ENCODE data around the gene PALMD. TPM values are rescaled to one million over a fixed set of nuclear protein-coding genes. Genes with fewer than 3 reads are reported as not detected.

Gene PALMD
- total RNA-seq, 1 donor from 2014 or later = 119 TPM

GRCh38 chr1:99727575-99728185 lies 81.8 kb downstream of the PALMD start:
- DNase-seq (ENCODE audit: low spot score) (no peak), ATAC-seq (peak; percentile 56)
- intact Hi-C loops (cut with DNase I) = no loop called here

- ATAC-seq (peak; percentile 82), DNase-seq (ENCODE audit: low spot score) (no peak)
- intact Hi-C loops (cut with DNase I) = no loop called here
Measured at GRCh38 chr1:99728494-99729235, 82.8 kb downstream of the PALMD start.

GRCh38 chr1:99731384-99731783 lies 85.5 kb downstream of the PALMD start:
- intact Hi-C loops (cut with DNase I) = no loop called here
- no peak for DNase-seq (ENCODE audit: low spot score)
- ATAC-seq = no peak

GRCh38 chr1:99735852-99736251 lies 89.9 kb downstream of the PALMD start:
- DNase-seq (ENCODE audit: low spot score) (no peak), ATAC-seq (no peak)
- intact Hi-C loops (cut with DNase I) = no loop called here

GRCh38 chr1:99737016-99737415 lies 91.1 kb downstream of the PALMD start:
- intact Hi-C loops (cut with DNase I) = no loop called here
- ATAC-seq = peak; percentile 96
- DNase-seq (ENCODE audit: low spot score) = no peak

- ATAC-seq = no peak
- intact Hi-C loops (cut with DNase I) = no loop called here
- DNase-seq (ENCODE audit: low spot score) = no peak
Measured at GRCh38 chr1:99738858-99739465, 93.0 kb downstream of the PALMD start.

- no peak for DNase-seq (ENCODE audit: low spot score)
- no peak for ATAC-seq
- intact Hi-C loops (cut with DNase I) = no loop called here
Measured at GRCh38 chr1:99740141-99740540, 94.2 kb downstream of the PALMD start.

Other genes starting within 250 kb of the PALMD start
- gene FRRS1, start 120.5 kb downstream of the PALMD start, total RNA-seq = 6.4 TPM
- 16.9 TPM for gene AGL, start 204.2 kb downstream of the PALMD start, total RNA-seq